Body of pancreas (tissue), 4 donors: Measurements from ENCODE around the gene ASRGL1.

Source experiments
- CTCF ChIP-seq, 7 experiments: fragments of 450-650 bp in 4 of 7; fragments of 200-600 bp in 3 of 7; sonication (generic) in 3 of 7; IDR thresholded peaks; one replicate each; pipeline ENCODE4 v1.5.1; 2016 to 2019; ENCODE audit warnings: antibody characterized with exemption in 7 of 7
- POLR2A ChIP-seq, 3 donors: fragments of 450-650 bp; IDR thresholded peaks; one replicate each; pipeline ENCODE4 v1.6.1; 2016; ENCODE audit warnings: antibody characterized with exemption in 3 of 3, mild to moderate bottlenecking in 2 of 3

DNA sequence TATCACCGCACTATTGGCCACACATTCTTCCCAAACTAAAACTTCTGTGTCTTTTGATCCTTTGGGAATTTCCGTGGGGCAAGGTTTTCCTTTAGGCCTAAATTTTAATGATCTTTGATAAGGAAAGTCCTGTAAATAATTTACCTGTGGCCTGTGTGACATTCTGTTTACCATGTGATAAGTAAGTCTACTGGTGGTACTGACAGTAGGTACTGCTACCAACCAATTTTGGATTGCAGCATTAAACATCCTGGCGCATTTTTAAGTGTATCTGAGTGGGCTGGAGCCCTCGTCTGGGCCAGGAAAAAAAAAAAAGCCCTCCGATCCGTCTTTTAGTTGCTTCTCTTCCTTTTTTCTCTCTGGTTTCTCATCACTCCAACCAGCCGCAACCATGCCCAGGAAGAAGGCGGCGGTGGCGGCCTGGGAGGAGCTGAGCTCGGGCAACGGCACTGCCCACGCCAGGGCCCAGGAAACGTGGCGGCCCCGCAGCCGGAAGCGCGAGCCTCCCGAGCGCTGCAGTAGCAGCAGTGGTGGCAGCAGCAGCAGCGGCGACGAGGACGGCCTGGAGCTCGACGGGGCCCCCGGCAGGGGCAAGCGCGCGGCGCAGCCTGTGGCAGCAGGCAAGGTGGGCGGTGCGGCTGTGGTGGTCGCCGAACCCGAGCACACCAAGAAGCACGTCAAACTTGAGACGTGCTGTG lies 33.6 kb downstream of the ASRGL1 start:
- TF ChIP-seq CTCF (IDR thresholded peaks at IDR 0.05) = no peak
- peak in 1 of 3 donors; percentile 18 for TF ChIP-seq POLR2A (IDR thresholded peaks at IDR 0.05)
